GM18511 (cell line): Measurements from ENCODE around the gene KRTAP4-12.
"Not testable (repeated sequence)": the region's sequence is repeated elsewhere in the genome, so short reads cannot be mapped to it uniquely, and the experiment has no call there.

Experiments used
- ATAC-seq: cut with Tn5 transposase; IDR thresholded peaks from one replicate; pipeline ENCODE4 v1.9.1; 2021; ENCODE audit warnings: mild to moderate bottlenecking, moderate library complexity; ENCODE audit not compliant: unreplicated experiment

Gene KRTAP4-12

DNA sequence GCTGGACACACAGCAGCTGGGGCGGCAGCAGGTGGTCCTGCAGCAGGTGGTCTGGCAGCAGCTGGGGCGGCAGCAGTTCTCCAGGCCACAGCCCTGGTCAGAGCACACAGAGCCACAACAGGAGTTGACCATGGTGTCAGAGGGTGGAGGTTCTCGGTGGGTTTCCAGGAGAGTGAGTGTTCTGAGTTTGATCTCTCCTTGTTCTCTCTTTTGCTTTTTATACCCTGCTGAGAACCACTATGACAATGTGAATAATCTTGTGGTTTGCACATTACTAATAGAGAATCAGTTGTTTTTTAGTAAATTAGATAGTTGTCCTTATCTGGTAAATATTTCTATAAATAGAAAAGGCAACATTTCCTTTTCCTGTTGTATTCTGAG is at the start of gene KRTAP4-12:
TSS of gene KRTAP4-12 (minus strand) at position 192 of the 381 bp plus-strand sequence. CDS start at position 132, 60 bp downstream.
- ATAC-seq: not testable (repeated sequence)

DNA sequence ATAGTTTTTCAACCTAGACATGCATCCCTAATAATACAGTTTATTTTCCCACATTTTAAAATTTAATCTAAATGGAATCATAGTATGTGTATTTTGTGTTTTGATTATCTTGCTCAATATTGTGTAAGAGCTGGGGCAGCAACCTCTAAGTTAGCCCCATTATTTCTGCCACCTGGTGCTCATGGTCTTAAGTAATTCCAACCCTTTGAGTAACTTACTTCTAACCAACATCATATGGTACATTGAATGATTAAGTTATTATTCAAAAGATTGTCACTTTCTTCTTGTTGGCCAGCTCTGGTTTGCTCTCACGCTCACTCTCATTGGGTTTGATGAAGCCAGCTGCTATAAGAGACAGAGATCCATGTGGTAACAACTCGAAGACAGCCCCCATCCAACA is 47.9 kb upstream of the KRTAP4-12 start:
- ATAC-seq: no peak

DNA sequence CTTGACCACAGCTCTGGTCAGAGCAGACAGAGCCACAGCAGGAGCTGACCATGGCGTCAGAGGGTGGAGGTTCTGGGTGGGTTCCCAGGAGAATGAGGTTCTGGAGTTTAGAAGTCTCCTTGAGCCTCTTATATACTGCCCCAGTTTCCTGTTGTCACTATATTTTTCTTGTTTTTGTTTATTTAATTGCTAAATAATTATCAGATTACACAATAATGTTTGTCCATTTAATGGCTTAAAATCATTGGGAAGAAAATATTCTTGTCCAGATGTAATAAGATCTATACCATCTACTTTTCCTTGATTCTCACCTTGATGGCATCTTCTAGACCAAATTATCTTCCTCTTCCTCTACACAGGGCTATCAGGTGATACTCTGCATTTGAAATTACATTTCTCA is 44.1 kb upstream of the KRTAP4-12 start, which contains the start of gene KRTAP4-3:
TSS of gene KRTAP4-3 (minus strand) at position 101 of the 400 bp plus-strand sequence. CDS start at position 52, 49 bp downstream.
- ATAC-seq: no peak

DNA sequence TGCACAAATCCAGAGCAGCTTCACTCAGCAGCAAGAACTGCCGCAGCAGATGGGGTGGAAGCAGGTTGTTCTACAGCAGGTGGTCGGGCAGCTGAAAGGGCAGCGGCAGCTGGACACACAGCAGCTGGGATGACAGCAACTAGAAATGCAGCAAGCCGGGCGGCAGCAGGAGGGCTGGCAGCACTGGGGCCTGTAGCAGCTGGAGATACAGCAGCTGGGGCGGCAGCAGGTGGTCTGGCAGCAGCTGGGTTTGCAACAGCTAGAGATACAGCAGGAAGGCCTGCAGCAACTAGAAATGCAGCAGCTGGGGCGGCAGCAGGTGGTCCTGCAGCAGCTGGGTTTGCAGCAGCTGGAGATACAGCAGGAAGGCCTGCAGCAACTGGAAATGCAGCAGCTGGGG is 43.6 kb upstream of the KRTAP4-12 start:
- ATAC-seq: no peak

DNA sequence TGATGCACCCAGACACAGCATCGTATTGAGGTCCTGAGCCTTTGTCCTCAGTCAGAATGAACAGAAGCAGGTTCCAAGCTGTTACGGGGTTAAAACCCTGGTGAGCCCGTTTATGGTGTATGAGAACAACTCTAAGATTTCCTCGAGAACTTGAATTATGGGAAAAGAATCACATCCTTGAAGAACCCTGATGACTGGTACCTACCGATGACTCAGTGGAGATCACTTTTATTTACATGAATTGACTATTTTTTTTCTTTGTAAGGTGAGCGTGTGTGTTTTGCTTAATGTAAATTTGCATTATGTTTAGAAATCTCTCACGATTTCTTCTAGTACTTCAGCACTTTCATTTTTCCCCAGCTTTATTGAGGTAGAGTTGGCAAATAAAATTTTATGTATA is 39.8 kb upstream of the KRTAP4-12 start:
- ATAC-seq: no peak

DNA sequence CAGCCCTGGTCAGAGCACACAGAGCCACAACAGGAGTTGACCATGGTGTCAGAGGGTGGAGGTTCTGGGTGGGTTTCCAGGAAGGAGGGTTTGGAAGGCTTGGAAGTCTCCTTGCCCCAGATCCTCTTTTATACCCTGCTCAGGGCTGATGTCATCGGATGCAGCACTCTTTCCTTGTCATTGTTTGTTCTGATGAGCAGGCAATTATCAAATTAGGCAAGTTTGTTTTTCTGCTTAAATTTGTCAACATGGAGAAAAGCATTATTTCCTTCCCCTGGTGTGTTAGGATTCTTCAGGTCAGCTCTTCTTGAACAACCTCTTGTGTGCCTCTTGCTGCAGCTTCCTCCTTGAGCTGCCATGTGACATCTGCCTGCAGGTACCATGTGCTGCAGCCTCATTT is 36.7 kb upstream of the KRTAP4-12 start, which contains the start of gene KRTAP4-4:
TSS of gene KRTAP4-4 (minus strand) at position 101 of the 400 bp plus-strand sequence. CDS start at position 44, 57 bp downstream.
- no peak for ATAC-seq

DNA sequence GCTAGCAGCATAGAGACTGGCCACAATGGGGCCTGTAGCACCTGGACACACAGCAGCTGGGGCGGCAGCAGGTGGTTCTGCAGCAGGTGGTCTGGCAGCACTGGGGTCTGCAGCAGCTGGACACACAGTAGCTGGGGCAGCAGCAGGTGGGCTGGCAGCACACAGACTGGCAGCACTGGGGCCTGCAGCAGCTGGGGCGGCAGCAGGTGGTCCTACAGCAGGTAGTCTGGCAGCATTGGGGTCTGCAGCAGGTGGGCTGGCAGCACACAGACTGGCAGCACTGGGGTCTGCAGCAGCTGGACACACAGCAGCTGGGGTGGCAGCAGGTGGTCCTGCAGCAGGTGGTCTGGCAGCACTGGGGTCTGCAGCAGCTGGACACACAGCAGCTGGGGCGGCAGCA is 36.2 kb upstream of the KRTAP4-12 start:
- ATAC-seq: not testable (repeated sequence)

DNA sequence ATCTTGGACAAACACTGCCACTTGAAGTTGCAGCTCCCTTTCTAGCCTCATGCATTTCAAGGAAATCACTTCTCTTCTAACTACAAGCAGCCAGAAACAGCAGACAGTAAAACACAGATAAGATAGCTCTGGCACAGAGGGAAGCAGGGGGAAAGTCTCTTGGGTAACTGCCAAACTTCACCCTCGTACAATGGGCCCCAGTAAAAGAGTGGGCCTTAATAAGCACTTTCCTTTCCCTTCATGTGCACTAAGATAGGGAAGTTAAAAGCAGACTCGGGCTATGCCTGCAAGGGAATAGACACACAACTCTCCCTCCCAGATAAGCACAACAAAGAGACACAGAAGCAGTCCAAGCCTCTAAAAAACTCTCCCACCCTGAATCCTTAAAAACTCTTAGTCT is 29.9 kb upstream of the KRTAP4-12 start:
- ATAC-seq: no peak

DNA sequence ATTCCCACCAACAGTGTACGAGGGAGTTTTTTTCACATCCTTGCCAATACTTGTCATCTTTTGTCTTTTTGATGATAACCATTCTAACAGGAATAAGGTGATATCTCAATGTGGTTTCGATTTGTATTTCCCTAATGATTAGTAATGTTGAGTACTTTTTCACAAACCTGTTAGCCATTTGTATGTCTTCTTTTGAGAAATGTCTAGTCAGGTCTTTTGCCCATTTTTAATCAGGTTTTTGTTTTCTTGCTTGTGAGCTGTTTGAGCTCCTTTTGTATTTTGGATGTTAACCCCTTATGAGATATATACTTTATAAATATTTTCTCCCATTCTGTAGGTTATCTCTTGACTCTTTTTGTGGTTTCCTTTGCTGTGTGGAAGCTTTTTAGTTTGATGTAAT is 27.5 kb upstream of the KRTAP4-12 start:
- ATAC-seq: no peak

DNA sequence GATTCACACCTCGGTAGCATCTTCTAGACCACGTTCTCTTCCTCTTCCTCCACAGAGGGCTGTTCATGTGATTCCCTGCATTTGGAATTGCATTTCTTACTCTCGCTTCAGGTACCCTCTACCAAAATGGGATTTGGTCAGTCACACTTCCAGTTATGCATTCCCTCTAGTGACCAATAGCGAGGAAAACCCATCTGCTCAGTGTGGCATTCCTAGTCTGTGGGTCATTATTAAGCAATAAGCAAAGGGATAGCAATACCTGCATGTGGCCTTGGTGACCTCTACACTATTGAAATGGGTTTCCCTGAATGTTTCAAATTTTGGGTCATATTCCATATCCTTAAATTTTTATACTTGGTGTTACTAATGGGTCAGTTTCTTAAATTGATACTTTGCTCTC is 26.0 kb upstream of the KRTAP4-12 start:
- ATAC-seq: no peak

DNA sequence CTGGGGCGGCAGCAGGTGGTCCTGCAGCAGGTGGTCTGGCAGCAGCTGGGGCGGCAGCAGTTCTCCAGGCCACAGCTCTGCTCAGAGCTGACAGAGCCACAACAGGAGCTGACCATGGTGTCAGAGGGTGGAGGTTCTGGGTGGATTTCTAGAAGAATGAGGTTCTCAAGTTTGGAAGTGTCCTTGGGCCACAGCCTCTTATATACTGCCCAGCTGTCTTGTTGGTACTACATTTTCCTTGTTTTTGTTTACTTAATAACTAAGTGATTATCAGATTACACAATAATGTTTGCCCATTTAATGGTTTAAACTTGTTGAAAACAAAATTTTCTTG is 25.6 kb upstream of the KRTAP4-12 start, which contains the start of gene KRTAP4-5:
TSS of gene KRTAP4-5 (minus strand) at position 174 of the 334 bp plus-strand sequence. CDS start at position 116, 58 bp downstream.
- no peak for ATAC-seq

DNA sequence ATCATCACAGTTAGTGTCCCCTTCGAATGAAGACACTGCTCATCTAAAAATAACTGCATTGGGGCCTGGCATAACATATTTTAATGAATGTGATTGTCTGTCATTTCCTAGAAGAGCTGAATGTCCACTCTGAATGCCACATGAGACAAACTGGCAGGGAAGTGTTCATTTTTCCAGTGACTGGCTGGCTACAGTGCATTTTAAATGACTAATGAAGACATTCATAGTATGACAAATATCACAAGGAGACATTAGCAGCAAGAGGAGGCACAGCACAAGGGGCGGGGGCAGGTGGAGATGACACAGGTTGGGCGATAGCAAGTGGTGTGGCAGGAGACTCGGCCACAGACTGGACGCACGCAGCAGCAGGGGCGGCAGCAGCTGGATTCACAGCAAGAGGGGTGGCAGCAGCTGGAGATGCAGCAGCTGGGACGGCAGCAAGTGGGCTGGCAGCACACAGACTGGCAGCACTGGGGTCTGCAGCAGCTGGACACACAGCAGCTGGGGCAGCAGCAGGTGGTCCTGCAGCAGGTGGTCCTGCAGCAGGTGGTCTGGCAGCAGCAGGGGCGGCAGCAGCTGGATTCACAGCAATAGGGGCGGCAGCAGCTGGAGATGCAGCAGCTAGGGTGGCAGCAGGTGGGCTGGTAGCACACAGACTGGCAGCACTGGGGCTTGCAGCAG is 25.1 kb upstream of the KRTAP4-12 start:
- not testable (repeated sequence) for ATAC-seq

DNA sequence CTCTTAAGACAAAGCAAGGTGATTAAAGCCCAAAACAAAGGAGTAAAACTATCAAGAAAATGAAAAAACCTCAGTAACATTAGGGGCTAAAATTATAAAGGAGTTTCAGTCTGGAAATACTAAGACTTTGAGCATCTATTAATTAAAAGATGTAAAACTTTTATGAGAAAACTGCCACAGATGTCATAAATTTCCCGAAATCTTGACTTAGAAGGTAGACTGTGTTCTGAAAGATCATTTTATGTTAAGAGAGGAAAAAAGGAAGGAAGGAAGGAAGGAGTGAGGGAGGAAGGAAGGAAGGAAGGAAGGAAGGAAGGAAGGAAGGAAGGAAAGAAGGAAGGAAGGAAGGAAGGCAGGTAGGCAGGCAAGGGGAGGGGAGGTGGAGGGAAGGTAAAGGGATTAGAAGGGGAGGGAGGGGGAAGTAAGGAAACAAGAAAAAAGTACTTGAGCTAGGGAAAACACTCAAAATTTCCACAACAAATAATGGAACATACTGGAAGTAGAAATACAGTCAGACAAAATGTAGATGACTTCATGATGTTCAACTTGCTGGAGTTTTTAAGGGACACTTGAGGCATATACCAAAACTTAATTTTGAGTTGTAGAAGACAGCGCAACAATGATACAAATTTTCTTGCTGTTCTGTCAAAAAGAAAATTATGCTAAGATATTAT is 23.7 kb upstream of the KRTAP4-12 start:
- ATAC-seq: no peak

DNA sequence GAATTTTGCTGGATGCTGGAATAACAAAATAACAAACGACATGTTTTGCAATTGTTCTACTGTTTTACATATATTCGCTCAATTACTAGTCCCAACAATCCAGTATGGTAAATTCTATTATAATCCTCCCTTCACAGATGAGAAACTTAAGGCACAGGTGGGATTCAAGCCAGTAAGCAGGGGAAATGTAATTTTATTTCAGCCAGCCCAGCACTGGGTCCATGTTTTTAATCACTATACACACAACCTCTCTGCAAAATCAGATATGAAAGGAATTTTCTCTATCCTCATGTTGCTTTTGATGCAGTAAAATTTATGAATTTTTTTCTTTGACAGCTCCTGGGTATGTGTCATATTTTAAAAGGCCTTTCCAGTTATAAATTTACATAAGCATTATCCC is 21.3 kb upstream of the KRTAP4-12 start:
- ATAC-seq: no peak

DNA sequence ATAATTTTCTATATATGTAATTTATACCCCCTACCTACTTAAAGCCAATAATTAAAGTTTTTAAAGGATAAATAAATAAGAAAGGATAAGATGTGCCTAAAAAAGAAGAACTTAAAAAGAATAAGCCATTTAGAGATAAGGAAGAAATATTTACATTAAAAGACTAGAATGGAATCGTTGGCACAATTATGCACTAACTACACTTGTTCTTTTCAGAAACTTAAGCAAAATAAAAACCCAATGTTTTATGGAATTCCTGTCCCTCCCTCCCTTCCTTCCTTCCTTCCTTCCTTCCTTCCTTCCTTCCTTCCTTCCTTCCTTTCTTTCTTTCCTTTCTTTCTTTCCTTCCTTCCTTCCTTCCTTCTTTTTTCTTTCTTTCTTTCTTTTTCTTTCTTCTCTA is 20.9 kb upstream of the KRTAP4-12 start:
- ATAC-seq: no peak

DNA sequence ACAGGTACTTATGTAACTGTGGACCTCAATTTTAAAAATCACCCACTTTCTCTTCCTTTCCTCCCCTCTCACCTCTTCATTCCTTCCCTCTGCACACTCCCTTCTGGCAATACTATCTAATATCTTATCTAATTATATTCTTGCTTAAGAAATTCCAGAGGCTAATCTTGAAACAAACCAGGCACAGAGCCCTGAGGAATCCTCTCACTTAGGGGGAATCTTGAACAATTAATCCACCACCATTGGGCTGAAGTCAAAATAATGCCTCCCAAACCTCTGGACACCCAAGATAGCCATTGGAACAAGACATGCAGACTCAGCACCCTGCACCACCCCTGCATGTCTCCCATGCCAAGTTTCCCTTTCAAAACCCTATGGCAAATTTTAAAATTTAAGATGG is 17.4 kb upstream of the KRTAP4-12 start:
- ATAC-seq: no peak

DNA sequence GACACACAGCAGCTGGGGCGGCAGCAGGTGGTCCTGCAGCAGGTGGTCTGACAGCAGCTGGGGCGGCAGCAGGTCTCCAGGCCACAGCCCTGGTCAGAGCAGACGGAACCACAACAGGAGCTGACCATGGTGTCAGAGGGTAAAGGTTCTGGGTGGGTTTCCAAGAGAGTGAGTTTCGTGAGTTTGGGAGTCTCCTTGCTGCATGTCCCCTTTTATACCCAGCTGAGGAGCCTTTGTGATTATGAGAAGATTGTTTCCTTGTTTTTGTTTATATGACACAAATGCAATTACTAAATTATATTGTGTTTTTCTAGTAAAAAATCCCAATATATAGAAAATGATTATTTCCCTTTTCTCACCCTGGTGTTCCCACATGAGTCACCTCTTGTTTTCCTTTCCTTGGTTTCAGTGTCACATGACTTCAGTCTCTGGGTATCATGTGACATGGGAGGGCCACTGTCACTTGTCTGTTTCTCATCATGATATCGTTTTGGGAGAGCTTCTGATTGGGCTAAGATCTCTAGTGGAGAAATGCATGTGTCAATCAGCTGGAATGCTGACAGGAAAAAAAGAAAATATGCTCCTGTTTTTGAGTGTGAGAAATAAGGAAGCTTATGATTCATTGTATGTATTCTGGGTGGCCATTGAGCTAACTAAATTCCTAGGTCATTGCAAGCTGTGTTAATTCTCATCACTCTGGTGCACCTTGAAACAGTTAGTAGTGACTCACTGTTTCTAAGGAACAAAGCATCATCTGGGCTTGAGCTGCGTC is 16.6 kb upstream of the KRTAP4-12 start, which contains the start of gene KRTAP4-6:
TSS of gene KRTAP4-6 (minus strand) at position 185 of the 772 bp plus-strand sequence. CDS start at position 128, 57 bp downstream.
- ATAC-seq: no peak

DNA sequence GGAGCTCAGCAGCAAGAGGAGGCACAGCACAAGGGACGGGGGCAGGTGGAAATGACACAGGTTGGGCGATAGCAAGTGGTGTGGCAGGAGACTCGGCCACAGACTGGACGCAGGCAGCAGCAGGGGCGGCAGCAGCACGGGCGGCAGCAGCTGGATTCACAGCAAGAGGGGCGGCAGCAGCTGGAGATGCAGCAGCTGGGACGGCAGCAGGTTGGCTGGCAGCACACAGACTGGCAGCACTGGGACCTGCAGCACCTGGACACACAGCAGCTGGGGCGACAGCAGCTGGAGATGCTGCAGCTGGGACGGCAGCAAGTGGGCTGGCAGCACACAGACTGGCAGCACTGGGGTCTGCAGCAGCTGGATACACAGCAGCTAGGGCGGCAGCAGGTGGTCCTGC is 15.9 kb upstream of the KRTAP4-12 start:
- not testable (repeated sequence) for ATAC-seq

DNA sequence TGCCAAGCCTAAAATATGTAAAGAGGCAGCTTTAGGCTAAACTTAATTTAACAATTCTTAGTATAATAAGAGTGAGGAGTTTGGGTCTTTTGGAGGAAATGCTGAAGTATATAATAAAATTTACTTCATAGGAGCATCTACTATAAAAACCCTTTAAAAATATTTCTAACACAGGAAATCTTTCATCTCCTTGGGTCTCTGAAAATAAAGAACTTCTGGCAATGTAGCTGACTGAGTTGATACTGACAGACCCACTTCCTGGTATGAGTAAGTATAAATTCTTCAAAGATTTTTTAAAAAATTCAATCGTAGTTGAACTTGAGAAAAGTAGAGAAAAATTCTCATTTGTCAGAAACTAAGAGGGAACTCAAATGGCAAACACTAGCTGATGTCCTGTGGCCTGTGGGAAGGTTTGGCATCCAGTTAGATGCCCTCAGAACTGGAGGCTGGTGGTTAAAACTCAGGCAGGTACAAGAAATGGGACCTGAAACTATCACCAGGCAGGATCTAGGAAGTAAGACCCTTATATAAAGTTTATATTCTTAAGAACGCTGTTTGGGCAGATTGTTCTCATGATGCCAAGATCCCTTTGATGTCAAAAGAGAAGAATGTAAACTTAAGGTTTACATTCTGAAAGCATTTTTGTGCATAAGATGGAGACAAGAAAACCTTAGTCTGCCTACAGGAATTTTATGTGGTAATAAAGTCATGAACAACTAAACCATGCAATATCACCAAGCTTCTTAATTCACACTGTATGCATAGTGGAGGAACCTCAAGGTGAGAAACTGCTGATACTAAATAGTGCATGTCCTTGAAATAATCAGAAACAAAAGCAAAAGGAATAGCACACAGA is 10.1 kb upstream of the KRTAP4-12 start:
- no peak for ATAC-seq

DNA sequence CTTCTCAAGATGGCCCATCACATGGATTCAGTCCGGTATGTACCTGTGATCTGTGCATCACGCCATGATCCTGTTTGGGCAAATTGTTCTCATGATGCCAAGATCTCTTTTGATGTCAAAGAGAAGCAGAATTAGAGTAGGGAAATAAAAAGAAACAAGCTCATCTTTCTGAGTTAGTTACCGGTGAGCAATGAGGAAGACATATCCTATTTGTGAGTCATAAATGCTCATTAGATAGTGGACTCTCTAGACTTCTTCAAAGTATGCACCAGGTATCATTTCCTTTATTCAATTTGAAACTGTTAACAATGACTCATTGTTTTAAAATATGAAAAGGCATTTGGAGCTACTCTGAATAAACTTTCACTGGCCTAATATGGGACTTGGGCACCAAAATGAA is 8.0 kb upstream of the KRTAP4-12 start:
- ATAC-seq: no peak
